ENCODE measurements around the gene ICA1. TPM values are rescaled to one million over a fixed set of nuclear protein-coding genes. Genes with fewer than 3 reads are reported as not detected.

Gene ICA1
- total RNA-seq, 1 donor from 2014 or later: 13.1 TPM

- Histone ChIP-seq H3K4me2 (no peak overlapping the region), H4K20me1 (ENCODE audit: low read depth) (no peaks in the 10 kb centered on the region), H3K4me1 (no peaks in the 10 kb centered on the region), H3K79me2 (ENCODE audit: low read depth) (no peaks in the 10 kb centered on the region), H3K4me3 (no peak overlapping the region), H3K9me3 (ENCODE audit: low read depth) (no peaks in the 10 kb centered on the region), H3K27ac (no peak overlapping the region), H3K9ac (no peak overlapping the region), H3K36me3 (no peaks in the 10 kb centered on the region), H3F3A (ENCODE audit: low read depth) (no peaks in the 10 kb centered on the region), H2AFZ (replicated peaks) (no peak overlapping the region), H3K27me3 (peaks cover 42% of the 10 kb centered on the region)
- Mint-ChIP-seq H3K27me3 (ENCODE audit: insufficient read depth, low read depth) (peaks cover 23% of the 10 kb centered on the region), H3K4me3 (no peak overlapping the region), H3K9me3 (no peaks in the 10 kb centered on the region), H3K36me3 (no peaks in the 10 kb centered on the region), H3K4me1 (peaks cover 10% of the 10 kb centered on the region), H3K27ac (no peak overlapping the region)
- TF ChIP-seq EZH2phosphoT487 (IDR thresholded peaks at IDR 0.05) (no peak), EZH2 (IDR thresholded peaks at IDR 0.05) (no peak), CTCF (IDR thresholded peaks at IDR 0.05) (no peak)
- DNase-seq (ENCODE audit: low spot score): no peak
Observed at GRCh38 chr7:8259586-8260222, 2.3 kb downstream of the ICA1 start.

GRCh38 chr7:8258734-8259133, 3.2 kb downstream of the ICA1 start:
- H3K4me3 ChIP-seq: no peak overlapping the region
- H3K36me3 ChIP-seq: no peaks in the 10 kb centered on the region
- no peak overlapping the region for H3K4me3 Mint-ChIP-seq
- H3K79me2 ChIP-seq (ENCODE audit: low read depth): no peaks in the 10 kb centered on the region
- H3K27ac Mint-ChIP-seq: no peak overlapping the region
- DNase-seq (ENCODE audit: low spot score): no peak
- no peak overlapping the region for H2AFZ ChIP-seq (replicated peaks)
- H3K4me2 ChIP-seq: no peak overlapping the region
- no peak for TF ChIP-seq EZH2 (IDR thresholded peaks at IDR 0.05)
- no peak for TF ChIP-seq CTCF (IDR thresholded peaks at IDR 0.05)
- no peaks in the 10 kb centered on the region for H3K4me1 ChIP-seq
- no peak overlapping the region for H3K9ac ChIP-seq
- no peaks in the 10 kb centered on the region for H3K9me3 Mint-ChIP-seq
- no peaks in the 10 kb centered on the region for H3K9me3 ChIP-seq (ENCODE audit: low read depth)
- H3K27me3 Mint-ChIP-seq (ENCODE audit: insufficient read depth, low read depth): peaks cover 20% of the 10 kb centered on the region
- H3F3A ChIP-seq (ENCODE audit: low read depth): no peaks in the 10 kb centered on the region
- no peak overlapping the region for H3K27ac ChIP-seq
- no peaks in the 10 kb centered on the region for H3K36me3 Mint-ChIP-seq
- H4K20me1 ChIP-seq (ENCODE audit: low read depth): no peaks in the 10 kb centered on the region
- H3K27me3 ChIP-seq: peaks cover 40% of the 10 kb centered on the region
- H3K4me1 Mint-ChIP-seq: peaks cover 10% of the 10 kb centered on the region

DNA sequence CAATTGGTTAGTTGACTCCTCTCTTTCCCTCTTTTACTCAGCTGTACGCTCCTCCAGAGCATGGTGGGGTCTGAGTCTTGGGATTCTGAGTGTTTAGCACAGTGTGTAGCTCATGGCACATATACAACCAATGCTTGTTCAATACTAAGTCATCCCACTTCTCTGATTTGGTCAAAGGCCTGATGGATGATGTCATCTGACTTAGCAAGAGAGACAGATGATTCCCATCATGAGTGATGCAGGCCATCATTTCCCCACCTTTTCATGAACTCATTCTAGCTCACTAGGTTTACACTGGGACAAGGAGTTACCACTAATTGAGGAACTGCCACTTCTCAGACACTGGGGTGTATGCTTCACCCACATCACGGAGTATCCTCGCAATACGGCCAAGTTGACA, 3.8 kb downstream of the ICA1 start:
- no peaks in the 10 kb centered on the region for H3K36me3 Mint-ChIP-seq
- no peaks in the 10 kb centered on the region for H3K9me3 ChIP-seq (ENCODE audit: low read depth)
- no peak overlapping the region for H3K9ac ChIP-seq
- H3K4me1 ChIP-seq: no peaks in the 10 kb centered on the region
- no peaks in the 10 kb centered on the region for H3F3A ChIP-seq (ENCODE audit: low read depth)
- no peaks in the 10 kb centered on the region for H4K20me1 ChIP-seq (ENCODE audit: low read depth)
- H3K79me2 ChIP-seq (ENCODE audit: low read depth): no peaks in the 10 kb centered on the region
- peaks cover 34% of the 10 kb centered on the region for H3K27me3 ChIP-seq
- no peak overlapping the region for H3K4me3 ChIP-seq
- H3K9me3 Mint-ChIP-seq: no peaks in the 10 kb centered on the region
- H3K27me3 Mint-ChIP-seq (ENCODE audit: insufficient read depth, low read depth): peaks cover 17% of the 10 kb centered on the region
- H3K27ac Mint-ChIP-seq: no peak overlapping the region
- DNase-seq (ENCODE audit: low spot score): no peak
- no peaks in the 10 kb centered on the region for H3K36me3 ChIP-seq
- no peak overlapping the region for H3K4me3 Mint-ChIP-seq
- H2AFZ ChIP-seq (replicated peaks): no peak overlapping the region
- no peak for TF ChIP-seq CTCF (IDR thresholded peaks at IDR 0.05)
- peaks cover 10% of the 10 kb centered on the region for H3K4me1 Mint-ChIP-seq
- H3K4me2 ChIP-seq: no peak overlapping the region
- no peak overlapping the region for H3K27ac ChIP-seq

Data from neural progenitor cell (in vitro differentiated cells).